GM19025 (cell line): ENCODE results near the gene CTSL.
"Not testable (repeated sequence)": the region's sequence is repeated elsewhere in the genome, so short reads cannot be mapped to it uniquely, and the experiment has no call there.

Experiments used
- ATAC-seq: cut with Tn5 transposase; IDR thresholded peaks from one replicate; pipeline ENCODE4 v1.9.1; 2021; ENCODE audit warnings: mild to moderate bottlenecking, low read depth, moderate library complexity; ENCODE audit not compliant: unreplicated experiment

CTSL gene

DNA sequence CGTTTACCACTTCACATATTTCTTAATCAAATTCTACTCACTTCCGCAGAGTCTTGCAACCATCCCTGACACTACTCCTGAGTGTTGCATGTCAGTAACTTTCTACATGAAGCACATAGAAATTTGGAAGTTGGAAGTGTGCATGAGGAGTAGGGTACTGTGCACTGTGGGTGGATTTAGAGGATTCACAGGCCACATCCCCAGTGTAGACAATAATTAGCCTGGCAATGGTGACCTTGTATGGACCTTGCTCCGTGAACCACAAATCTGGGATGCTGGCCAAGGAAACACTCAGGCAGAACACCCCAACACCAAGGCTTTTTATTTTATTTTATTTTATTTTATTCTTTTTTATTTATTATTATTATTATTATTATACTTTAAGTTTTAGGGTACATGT, 25.5 kb downstream of the CTSL start:
- ATAC-seq: no peak

DNA sequence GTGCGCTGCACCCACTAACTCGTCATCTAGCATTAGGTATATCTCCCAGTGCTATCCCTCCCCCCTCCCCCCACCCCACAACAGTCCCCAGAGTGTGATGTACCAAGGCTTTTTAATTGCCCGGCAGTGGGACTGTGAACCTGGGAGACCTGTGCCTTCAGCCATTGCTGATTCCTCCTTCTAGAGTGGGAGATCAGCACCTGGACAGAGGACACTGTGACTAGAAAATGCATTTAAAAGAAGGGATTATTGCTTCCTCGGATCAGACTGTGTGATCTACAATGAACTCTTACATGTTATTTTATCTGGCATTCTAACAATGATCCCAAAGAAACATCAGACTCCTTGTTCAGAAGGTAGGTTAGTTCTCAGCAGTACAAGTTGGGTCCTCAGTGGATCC, 25.9 kb downstream of the CTSL start:
- ATAC-seq: no peak

GRCh38 chr9:87753313-87753712, 27.4 kb downstream of the CTSL start:
- ATAC-seq: no peak

DNA sequence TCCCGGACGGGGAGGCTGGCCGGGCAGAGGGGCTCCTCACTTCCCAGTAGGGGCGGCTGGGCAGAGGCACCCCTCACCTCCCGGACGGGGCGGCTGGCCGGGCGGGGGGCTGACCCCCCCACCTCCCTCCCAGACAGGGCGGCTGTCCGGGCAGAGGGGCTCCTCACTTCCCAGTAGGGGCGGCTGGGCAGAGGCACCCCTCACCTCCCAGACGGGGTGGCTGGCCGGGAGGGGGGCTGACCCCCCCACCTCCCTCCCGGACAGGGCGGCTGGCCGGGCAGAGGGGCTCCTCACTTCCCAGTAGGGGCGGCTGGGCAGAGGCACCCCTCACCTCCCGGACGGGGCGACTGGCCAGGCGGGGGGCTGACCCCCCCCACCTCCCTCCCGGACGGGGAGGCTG, 32.4 kb downstream of the CTSL start:
- ATAC-seq: not testable (repeated sequence)

GRCh38 chr9:87759980-87760379, 34.1 kb downstream of the CTSL start:
- not testable (repeated sequence) for ATAC-seq

DNA sequence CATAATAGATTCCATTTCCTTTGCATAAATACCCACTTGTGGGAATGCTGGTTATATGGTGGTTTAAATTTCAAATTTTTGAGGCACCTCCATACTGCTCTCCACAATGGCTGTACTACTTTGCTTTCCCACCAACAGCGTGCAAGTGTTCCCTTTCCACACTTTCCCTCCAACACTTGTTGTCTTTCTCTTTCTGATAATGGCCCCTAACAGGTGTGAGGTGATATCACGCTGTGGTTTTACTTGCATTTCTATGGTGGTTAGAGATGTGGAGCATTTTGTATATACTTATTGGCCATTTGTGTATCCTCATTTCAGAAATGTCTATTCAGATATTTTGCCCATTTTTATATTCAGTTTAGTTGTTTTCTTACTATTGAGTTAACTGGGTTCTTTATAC, 34.6 kb downstream of the CTSL start:
- no peak for ATAC-seq

GRCh38 chr9:87763286-87763685, 37.4 kb downstream of the CTSL start:
- no peak for ATAC-seq

DNA sequence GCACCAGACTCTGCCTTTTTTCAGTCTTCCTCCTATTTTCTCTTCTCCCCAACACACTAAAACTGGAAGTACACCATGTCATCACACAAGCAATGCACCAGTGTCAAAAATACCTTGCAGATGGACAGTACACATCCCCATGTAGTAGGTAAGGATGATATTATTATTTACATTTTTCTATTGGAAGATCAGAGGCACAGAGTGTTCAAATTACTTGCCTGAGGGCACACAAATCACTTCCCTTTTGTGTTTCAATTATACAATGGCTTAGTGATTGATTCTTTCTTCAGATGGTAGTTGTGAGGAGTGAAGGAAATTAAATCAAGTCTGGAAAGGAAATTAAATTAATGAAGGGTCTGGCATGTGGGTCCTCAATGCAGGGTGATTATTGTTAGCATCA, 39.6 kb downstream of the CTSL start:
- no peak for ATAC-seq

GRCh38 chr9:87766697-87767096, 40.8 kb downstream of the CTSL start:
- no peak for ATAC-seq

DNA sequence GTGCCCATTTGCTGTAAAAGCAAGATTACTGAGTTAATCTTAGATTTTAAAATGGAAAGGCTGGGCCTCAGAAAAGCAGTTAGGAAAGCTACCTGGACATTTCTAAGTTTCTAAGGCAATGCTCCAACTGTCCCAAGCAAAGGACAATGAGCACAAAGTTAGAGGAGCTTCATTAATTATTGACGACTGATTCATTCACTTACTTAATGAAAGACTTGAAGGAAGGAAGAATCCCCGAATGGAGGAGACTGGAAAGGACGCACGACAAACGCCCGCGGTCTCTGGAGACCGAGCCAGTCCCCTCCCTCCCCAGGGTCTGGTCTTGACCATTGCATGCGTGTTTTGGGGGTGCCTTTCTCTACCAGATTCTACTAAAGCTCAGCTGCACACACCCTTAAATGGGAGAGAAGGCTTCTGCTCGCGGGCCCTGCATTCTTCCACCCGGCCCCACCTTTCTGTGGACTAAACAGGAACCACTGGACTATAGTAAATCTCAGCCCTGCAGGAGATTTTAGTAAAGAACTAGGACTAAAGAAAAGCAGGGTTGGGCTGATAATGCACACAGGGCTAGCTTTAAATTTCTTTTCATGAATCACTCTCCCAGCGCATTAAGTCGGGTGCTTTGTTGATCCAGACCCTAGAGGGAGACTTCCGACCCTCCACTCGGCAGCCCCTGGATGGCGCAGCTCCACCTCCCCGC, 44.8 kb downstream of the CTSL start:
- ATAC-seq: no peak

GRCh38 chr9:87771316-87772006, 45.5 kb downstream of the CTSL start:
- no peak for ATAC-seq

GRCh38 chr9:87776481-87777379, 50.8 kb downstream of the CTSL start:
- no peak for ATAC-seq

DNA sequence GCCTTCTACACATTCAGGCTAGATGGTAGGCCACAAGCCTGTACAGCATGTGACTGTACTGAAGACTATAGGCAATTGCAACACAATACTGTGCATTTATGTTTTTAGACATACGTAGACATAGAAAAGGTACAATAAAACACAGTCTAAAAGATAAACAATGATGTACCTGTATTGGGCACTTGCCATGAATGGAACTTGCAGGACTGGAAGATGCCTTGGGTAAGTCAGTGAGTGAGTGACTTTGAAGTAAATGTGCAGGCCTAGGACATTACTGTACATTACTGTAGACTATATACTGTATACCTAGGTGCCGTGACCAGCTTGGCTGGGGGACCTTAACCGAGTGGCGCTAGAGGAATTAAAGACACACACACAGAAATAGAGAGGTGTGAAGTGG, 53.1 kb downstream of the CTSL start:
- no peak for ATAC-seq
